Measurements from ENCODE around the gene ABTB2. TPM values are rescaled to one million over a fixed set of nuclear protein-coding genes. Genes with fewer than 3 reads are reported as not detected.

The ABTB2 gene
- total RNA-seq, 1 experiment from 2014 or later, result 0.53 TPM

DNA sequence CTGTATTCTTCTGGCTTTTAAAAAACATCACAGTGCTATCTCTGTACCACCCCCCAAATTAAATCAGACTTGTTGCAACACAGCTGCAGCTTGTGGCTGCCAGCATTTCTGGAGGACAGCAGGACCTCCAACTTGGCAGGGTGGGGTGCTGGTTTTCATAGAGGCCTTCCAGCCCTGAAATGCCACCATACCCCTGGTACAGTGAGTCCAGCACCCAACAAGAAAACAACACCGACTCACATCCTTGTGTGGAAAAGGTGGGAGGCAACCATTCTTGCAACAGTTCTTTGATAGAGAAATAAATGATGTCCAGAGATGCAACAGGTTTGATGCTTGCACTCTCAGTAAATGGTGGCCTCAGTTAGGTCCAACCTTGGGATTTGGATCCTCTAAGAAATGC, 96.0 kb downstream of the ABTB2 start:
- no peak overlapping the region for H3K27ac ChIP-seq
- no peak overlapping the region for H3K4me3 ChIP-seq
- H3K9me3 ChIP-seq (replicated peaks), result no peaks in the 10 kb centered on the region
- H3K36me3 ChIP-seq, result no peaks in the 10 kb centered on the region
- no peaks in the 10 kb centered on the region for H3K27me3 ChIP-seq (replicated peaks)
- H3K4me1 ChIP-seq (replicated peaks), result peaks cover 13% of the 10 kb centered on the region
- DNase-seq (ENCODE audit: low read depth in 1 of 2, low spot score in 2 of 2), result no peak

DNA sequence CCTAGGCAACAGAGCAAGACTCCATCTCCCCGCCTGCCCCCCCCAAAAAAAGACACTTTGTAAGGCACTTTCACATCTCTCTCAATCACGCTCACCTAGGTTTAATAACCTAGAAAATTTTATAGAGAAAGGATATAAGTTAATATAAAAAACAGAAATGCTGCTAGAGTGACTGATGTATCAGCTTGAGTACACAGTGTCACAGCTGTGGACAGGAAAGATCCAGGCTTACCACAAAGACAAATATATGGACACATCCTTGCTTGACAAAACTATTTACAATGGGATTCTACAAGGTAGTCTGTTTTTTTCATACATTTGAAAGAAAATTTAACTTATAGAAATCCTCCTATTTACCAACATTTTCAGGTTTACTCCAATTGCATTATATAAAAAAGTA, 96.7 kb downstream of the ABTB2 start:
- Histone ChIP-seq H3K9me3 (replicated peaks) (no peaks in the 10 kb centered on the region), H3K27ac (no peak overlapping the region), H3K4me3 (no peak overlapping the region), H3K4me1 (replicated peaks) (peaks cover 10% of the 10 kb centered on the region), H3K36me3 (no peaks in the 10 kb centered on the region), H3K27me3 (replicated peaks) (no peaks in the 10 kb centered on the region)
- no peak for DNase-seq (ENCODE audit: low read depth in 1 of 2, low spot score in 2 of 2)

DNA sequence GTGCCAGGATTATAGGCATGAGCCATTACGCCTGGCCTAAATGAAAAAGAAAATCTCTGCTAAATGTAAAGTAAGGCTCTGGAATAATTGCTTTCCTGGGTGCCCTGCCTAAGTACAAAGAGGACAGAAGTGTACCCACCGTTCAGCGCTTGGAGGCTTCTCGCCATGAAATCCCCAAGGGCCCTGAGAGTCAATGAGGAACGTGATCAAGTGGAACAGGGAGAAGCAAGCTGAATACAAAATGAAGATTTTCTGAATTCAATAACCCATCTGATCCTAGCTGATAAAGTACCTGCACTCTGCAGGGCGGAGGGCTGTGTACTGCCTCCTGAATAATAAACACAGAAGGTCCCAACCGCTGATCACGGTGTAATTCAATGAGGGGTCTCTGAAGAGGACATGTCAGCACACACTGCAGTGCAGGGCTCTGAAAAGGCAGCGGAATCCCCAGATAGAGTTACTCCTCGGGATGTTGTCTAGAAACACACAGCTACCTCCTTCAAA, 97.7 kb downstream of the ABTB2 start:
- Histone ChIP-seq H3K27me3 (replicated peaks) (no peaks in the 10 kb centered on the region), H3K4me3 (no peak overlapping the region), H3K36me3 (no peaks in the 10 kb centered on the region), H3K27ac (no peak overlapping the region), H3K4me1 (replicated peaks) (peaks cover 5% of the 10 kb centered on the region), H3K9me3 (replicated peaks) (no peaks in the 10 kb centered on the region)
- no peak for DNase-seq (ENCODE audit: low read depth in 1 of 2, low spot score in 2 of 2)

DNA sequence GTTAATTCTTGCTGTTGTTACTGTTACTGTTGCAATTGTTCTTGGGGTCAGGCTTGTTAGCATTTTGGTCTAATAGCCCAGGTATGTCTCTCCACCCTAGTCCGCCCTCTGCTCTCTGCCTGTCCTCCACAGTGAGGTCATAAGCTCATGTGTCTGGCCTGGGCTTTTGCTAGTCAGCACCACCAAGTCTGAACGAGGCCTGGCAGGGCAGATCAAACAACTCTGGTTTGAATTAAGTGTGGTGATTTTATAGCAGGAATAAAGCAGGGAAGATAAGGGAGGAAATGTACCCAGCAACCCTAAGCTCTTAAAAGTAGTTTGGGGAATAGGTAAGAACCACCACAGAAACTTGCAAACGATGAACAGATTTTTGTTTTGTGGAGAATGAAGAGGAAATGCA, 98.7 kb downstream of the ABTB2 start:
- peaks cover 5% of the 10 kb centered on the region for H3K4me1 ChIP-seq (replicated peaks)
- H3K36me3 ChIP-seq, result no peaks in the 10 kb centered on the region
- H3K27me3 ChIP-seq (replicated peaks), result no peaks in the 10 kb centered on the region
- no peak overlapping the region for H3K4me3 ChIP-seq
- H3K9me3 ChIP-seq (replicated peaks), result no peaks in the 10 kb centered on the region
- no peak overlapping the region for H3K27ac ChIP-seq
- no peak for DNase-seq (ENCODE audit: low read depth in 1 of 2, low spot score in 2 of 2)

DNA sequence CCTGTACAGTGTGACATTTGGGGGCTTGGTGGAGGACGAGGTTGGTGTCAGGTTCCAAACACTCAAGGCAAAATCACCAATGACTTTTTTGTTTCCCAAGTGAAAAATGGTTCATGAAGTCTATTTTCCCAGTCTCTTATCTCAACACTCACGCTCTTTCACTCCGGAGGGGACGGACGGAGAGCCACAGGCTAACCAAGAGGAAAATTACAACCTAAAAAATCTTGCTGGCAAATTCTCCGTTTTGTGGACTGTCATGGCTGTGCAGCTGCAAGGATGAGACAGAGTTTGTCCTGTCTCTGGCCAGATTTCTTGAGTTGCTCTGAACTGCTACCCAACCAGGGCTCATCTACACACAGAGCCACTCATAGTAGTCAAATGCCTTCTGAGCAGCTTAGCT, 101.2 kb downstream of the ABTB2 start:
- DNase-seq (ENCODE audit: low read depth in 1 of 2, low spot score in 2 of 2), result no peak
- Histone ChIP-seq H3K27me3 (replicated peaks) (no peaks in the 10 kb centered on the region), H3K36me3 (no peaks in the 10 kb centered on the region), H3K27ac (no peak overlapping the region), H3K9me3 (replicated peaks) (no peaks in the 10 kb centered on the region), H3K4me1 (replicated peaks) (peaks cover 7% of the 10 kb centered on the region), H3K4me3 (no peak overlapping the region)

DNA sequence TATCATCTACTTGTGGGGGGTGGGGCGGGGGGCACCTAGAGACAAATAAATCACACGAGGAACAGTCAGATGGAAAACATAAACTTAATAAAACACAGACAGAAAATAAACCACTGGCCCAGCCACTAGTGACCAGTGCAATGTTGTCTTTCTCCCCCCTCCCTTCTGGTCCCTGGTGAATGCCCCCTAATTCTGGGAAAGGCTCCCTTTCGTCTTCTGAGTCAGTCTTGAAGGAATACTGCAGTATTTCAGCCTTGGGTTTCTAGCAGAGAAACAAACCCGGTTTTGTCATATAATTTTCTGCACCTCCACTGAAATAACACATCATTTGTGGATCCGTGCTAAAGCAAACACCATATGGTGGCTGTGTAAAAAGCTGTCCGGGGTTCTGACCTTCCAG, 101.7 kb downstream of the ABTB2 start:
- DNase-seq (ENCODE audit: low read depth in 1 of 2, low spot score in 2 of 2), result no peak
- Histone ChIP-seq H3K9me3 (replicated peaks) (no peaks in the 10 kb centered on the region), H3K27me3 (replicated peaks) (no peaks in the 10 kb centered on the region), H3K27ac (no peak overlapping the region), H3K36me3 (no peaks in the 10 kb centered on the region), H3K4me1 (replicated peaks) (peaks cover 11% of the 10 kb centered on the region), H3K4me3 (no peak overlapping the region)

DNA sequence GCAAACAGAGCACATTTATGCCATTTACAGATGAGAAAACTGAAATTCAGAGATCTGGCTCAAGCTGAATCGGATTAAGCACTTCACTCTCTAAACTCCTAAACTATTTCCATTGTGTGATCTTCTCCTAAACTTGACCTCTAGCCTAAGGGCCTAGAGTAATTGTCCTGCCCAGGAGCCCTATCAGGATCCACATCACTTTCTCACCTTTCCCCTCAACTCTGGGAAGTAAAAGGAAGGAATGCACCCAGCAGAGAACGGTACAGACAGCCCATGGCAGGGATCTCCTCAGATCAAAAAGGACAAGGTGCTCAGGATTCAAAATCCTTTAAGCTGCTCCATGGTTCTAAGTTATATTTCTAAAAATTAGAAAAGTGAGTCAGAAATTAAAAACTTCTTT, 102.7 kb downstream of the ABTB2 start:
- no peak overlapping the region for H3K4me3 ChIP-seq
- peaks cover 19% of the 10 kb centered on the region for H3K4me1 ChIP-seq (replicated peaks)

DNA sequence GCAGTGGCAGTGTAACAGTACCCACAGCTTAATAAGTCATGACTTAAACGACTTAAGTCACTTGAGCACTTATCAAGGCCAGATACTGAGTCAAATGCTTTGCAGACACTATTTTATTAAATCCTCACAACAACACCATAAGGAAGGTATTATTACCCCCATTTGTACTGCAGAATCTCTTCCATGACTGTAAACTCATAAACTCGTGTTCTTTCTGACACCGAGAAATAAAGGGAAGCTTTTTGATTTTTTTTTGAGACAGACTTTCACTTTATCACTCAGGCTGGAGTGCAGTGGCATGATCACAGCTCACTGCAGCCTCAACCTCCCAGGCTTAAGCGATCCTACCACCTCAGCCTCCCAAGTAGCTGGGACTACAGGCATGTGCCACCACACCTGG, 103.8 kb downstream of the ABTB2 start:
- DNase-seq (ENCODE audit: low read depth in 1 of 2, low spot score in 2 of 2), result no peak
- Histone ChIP-seq H3K9me3 (replicated peaks) (no peaks in the 10 kb centered on the region), H3K4me3 (no peak overlapping the region), H3K27me3 (replicated peaks) (no peaks in the 10 kb centered on the region), H3K4me1 (replicated peaks) (peaks cover 19% of the 10 kb centered on the region), H3K36me3 (no peaks in the 10 kb centered on the region), H3K27ac (no peak overlapping the region)

More for the DNA sequence above, 102.7 kb downstream of the ABTB2 start:
- H3K9me3 ChIP-seq (replicated peaks), result no peaks in the 10 kb centered on the region
- H3K27ac ChIP-seq, result no peak overlapping the region
- no peaks in the 10 kb centered on the region for H3K36me3 ChIP-seq
- DNase-seq (ENCODE audit: low read depth in 1 of 2, low spot score in 2 of 2), result no peak
- H3K27me3 ChIP-seq (replicated peaks), result no peaks in the 10 kb centered on the region

DNA sequence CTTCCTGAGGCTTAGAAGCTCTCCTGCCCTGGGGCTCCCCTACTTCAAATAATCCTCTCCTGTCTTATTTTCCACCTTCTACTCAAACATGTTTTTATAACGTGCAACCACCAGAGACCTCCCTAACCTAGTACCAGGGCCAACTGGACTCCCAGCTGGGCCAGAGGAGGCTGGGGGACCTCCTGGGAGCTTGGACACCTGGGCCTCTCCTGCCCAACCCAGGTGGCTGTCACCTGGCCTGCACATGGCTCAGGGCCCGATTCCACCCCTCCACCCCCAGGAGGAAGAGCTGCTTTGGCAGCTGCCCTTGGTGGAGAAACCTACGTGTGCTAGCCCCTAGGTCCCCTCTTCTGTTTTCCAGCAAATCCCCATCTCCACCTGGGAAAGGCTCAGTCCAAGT, 105.2 kb downstream of the ABTB2 start:
- no peak for DNase-seq (ENCODE audit: low read depth in 1 of 2, low spot score in 2 of 2)
- no peak overlapping the region for H3K4me3 ChIP-seq
- H3K9me3 ChIP-seq (replicated peaks), result no peaks in the 10 kb centered on the region
- no peaks in the 10 kb centered on the region for H3K36me3 ChIP-seq
- peaks cover 19% of the 10 kb centered on the region for H3K4me1 ChIP-seq (replicated peaks)
- H3K27me3 ChIP-seq (replicated peaks), result no peaks in the 10 kb centered on the region
- no peak overlapping the region for H3K27ac ChIP-seq

DNA sequence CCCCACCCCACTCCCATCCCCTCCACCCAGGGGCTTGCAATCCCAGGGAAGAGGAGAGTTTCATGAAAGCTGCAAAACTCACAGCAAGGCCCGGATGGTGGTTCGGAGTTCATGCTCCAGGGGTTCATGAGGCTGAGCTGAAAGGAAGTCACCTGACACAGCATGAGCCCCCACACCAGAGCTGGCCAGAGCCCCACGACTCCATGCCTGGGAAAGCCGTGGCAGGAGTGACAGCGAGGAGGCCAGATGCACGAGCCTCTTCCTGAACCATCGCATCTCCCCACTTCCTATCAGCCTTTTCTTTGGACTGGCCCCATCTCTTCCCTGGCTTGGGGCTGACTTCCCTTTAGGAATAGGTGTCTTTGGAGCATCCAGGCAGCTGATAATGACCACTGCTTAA, 105.8 kb downstream of the ABTB2 start:
- H3K27ac ChIP-seq, result no peak overlapping the region
- H3K9me3 ChIP-seq (replicated peaks), result no peaks in the 10 kb centered on the region

DNA sequence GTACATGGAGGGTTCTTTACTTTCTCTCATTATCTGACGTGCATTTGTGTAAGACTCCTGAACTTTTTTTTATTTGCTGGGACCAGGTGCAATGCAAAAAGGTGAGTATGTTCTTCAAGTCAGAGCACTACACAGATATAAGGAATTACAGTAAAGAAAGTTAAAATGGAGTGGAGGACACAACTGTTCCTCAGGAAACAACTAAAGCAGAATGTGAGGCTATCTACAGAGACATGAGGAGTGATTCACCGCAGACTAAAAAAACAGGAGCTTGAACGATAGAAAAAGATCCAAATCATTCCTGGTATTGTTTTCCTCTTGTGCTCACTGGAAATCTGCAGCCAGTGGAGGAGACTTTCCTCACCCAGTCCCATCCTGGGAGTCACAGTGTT, 106.2 kb downstream of the ABTB2 start:
- Histone ChIP-seq H3K27ac (no peak overlapping the region; the same call in 1 of the 2 replicates), H3K4me3 (no peak overlapping the region), H3K9me3 (replicated peaks) (no peaks in the 10 kb centered on the region), H3K27me3 (replicated peaks) (no peaks in the 10 kb centered on the region), H3K4me1 (replicated peaks) (peaks cover 19% of the 10 kb centered on the region), H3K36me3 (no peaks in the 10 kb centered on the region)
- DNase-seq (ENCODE audit: low read depth in 1 of 2, low spot score in 2 of 2), result no peak

More for the DNA sequence above, 105.8 kb downstream of the ABTB2 start:
- H3K27me3 ChIP-seq (replicated peaks), result no peaks in the 10 kb centered on the region
- no peak for DNase-seq (ENCODE audit: low read depth in 1 of 2, low spot score in 2 of 2)
- H3K4me1 ChIP-seq (replicated peaks), result peaks cover 19% of the 10 kb centered on the region
- no peaks in the 10 kb centered on the region for H3K36me3 ChIP-seq
- no peak overlapping the region for H3K4me3 ChIP-seq

DNA sequence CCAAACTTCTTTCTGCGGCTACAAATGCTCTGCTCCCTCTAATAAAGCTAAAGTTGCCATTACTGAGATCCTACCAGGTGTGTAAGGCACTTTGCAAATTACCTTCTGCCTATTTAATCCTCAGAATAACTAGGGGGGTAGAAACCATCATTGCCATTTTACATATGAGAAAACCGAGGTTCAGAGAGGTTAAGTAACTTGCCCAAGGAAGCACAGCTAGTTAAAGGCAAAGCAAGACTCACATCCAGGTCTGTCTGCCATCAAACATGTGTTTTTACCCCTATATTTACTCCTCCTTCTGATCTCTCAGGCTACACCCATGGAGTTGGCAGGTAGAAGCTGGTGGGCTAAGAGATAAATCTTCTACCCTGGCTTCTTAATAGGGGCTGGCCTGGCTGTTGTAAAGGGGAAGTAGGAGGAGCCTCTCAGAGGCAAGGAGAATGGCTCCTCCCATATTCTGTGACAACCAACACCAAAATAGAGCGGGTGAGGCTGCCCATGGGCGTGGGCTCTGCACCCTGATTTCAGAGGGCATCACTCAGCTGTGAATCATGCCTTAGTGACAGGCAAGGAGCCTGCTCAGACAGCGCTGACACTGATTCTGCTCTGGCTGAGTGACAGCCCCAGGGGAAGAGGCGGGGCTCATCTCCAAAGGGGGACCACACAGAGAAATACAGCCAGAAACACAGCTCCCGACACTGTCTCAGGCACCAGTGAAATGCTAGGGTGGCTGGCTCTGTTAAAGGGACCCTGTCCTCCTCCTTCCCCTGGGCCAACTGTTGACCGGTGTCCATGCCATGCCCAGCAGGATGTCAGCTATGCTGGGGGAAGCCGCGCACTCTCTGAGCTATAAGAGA, 106.8 kb downstream of the ABTB2 start:
- peaks cover 19% of the 10 kb centered on the region for H3K4me1 ChIP-seq (replicated peaks)
- no peak overlapping the region for H3K4me3 ChIP-seq
- H3K27me3 ChIP-seq (replicated peaks), result no peaks in the 10 kb centered on the region
- H3K27ac ChIP-seq, result peak overlapping the region; percentile 17; the same call in 1 of the 2 replicates
- peak; percentile 75 to 82 for DNase-seq (ENCODE audit: low read depth in 1 of 2, low spot score in 2 of 2)
- no peaks in the 10 kb centered on the region for H3K36me3 ChIP-seq
- no peaks in the 10 kb centered on the region for H3K9me3 ChIP-seq (replicated peaks)

DNA sequence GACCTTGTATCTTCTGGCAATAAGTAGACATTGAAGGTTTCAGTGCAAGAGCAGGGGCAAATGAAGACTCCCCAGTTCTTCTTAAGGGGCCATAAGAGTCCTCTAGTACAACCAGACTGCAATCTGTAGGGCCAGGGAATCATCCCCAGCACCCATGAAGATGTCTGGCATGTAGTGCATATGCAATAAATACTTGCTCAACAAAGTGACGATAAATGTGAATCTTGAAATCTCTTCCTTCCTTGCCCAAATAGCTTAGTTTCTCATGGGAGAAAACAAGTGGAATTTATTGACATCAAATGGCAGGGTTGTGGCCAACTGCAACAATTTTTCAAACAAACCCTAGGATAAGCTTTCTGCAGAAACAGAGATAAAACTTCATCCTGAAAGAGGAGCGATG, 107.6 kb downstream of the ABTB2 start:
- Histone ChIP-seq H3K4me3 (no peak overlapping the region), H3K27me3 (replicated peaks) (no peaks in the 10 kb centered on the region), H3K27ac (peak overlapping the region; percentile 17; the same call in 1 of the 2 replicates), H3K4me1 (replicated peaks) (peaks cover 19% of the 10 kb centered on the region), H3K36me3 (no peaks in the 10 kb centered on the region), H3K9me3 (replicated peaks) (no peaks in the 10 kb centered on the region)
- no peak for DNase-seq (ENCODE audit: low read depth in 1 of 2, low spot score in 2 of 2)

DNA sequence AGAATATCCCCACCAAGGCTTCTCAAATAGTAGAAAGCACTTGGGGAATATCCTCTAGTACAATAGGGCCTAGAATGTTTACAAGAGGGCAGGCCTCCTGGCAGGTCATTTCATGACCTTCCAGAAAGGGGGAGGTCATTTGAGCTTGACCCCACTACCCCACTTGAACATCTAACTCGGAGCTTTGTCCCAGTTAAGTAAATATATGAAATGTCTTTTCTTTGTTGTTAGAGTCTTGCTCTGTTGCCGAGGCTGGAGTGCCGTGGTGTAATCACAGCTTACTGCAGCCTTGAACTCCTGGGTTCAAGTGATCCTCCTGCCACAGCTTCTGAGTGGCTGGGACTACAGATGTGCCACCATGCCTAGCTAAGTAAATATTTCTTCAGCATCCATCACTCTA, 108.4 kb downstream of the ABTB2 start:
- DNase-seq (ENCODE audit: low read depth in 1 of 2, low spot score in 2 of 2), result no peak
- no peaks in the 10 kb centered on the region for H3K27me3 ChIP-seq (replicated peaks)
- peaks cover 22% of the 10 kb centered on the region for H3K4me1 ChIP-seq (replicated peaks)
- no peaks in the 10 kb centered on the region for H3K9me3 ChIP-seq (replicated peaks)
- H3K27ac ChIP-seq, result no peak overlapping the region
- no peaks in the 10 kb centered on the region for H3K36me3 ChIP-seq
- H3K4me3 ChIP-seq, result no peak overlapping the region

Data from SJSA1 (cell line).